LNCaP clone FGC (cell line): ENCODE measurements around the gene WDR12.
"Not testable (repeated sequence)": the region's sequence is repeated elsewhere in the genome, so short reads cannot be mapped to it uniquely, and the experiment has no call there.

Experiments used
- DNase-seq: peaks from one replicate; pipeline ENCODE4 v3.0.0-alpha.2; 2011; ENCODE audit warnings: low read depth
- H3K4me3 ChIP-seq: 2 replicates; pipeline ENCODE4 v1.5.1; 2011; ENCODE audit warnings: mild to moderate bottlenecking, low read depth, low read length, control low read depth
- TF ChIP-seq, protein P1 (sequence below): IDR thresholded peaks from 2 replicates; pipeline ENCODE4 v1.5.1; 2012; ENCODE audit warnings: mild to moderate bottlenecking; ENCODE audit not compliant: control insufficient read depth, insufficient read depth; ENCODE audit errors: extremely low read depth

WDR12 gene

DNA sequence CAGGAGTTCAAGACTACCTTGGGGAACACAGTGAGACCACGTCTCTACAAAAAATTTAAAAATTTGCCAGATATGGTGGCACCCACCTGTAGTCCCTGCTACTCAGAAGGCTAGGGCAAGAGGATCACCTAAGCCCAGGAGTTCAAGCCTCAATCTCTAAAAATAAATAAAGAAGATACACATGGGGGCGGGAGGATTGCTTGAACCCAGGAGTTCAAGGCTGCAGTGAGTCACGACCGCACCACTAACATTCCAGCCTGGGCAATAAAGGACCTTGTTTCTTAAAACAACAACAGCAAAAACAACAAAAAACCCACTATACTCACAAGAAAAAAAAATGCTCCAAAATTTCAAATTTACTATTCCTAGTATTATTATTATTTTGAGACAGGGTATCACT is 29.9 kb downstream of the WDR12 start:
- no peak overlapping the region for H3K4me3 ChIP-seq
- no peak for DNase-seq
- TF ChIP-seq, protein P1, sequence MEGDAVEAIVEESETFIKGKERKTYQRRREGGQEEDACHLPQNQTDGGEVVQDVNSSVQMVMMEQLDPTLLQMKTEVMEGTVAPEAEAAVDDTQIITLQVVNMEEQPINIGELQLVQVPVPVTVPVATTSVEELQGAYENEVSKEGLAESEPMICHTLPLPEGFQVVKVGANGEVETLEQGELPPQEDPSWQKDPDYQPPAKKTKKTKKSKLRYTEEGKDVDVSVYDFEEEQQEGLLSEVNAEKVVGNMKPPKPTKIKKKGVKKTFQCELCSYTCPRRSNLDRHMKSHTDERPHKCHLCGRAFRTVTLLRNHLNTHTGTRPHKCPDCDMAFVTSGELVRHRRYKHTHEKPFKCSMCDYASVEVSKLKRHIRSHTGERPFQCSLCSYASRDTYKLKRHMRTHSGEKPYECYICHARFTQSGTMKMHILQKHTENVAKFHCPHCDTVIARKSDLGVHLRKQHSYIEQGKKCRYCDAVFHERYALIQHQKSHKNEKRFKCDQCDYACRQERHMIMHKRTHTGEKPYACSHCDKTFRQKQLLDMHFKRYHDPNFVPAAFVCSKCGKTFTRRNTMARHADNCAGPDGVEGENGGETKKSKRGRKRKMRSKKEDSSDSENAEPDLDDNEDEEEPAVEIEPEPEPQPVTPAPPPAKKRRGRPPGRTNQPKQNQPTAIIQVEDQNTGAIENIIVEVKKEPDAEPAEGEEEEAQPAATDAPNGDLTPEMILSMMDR: no peak

DNA sequence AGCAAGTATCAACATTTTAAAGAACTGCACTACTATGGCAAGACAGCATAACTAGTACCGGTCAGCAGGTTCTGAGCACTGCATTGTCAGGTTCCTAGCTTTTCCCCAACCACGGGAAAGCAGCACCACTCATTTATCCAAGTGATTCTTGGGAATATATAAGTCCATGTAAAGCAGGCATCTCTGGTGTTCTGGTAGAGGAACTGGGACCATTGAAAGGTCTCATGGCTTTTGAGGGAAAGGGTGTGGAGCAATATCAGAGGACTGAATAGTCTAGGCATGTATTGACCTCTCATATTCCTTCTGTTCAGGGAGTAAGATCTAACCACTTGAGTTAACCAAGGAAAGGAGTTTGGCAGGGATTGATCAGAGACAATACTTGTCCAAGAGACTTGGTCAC is 33.8 kb downstream of the WDR12 start:
- no peak for DNase-seq
- TF ChIP-seq, protein P1: no peak
- H3K4me3 ChIP-seq: no peak overlapping the region

DNA sequence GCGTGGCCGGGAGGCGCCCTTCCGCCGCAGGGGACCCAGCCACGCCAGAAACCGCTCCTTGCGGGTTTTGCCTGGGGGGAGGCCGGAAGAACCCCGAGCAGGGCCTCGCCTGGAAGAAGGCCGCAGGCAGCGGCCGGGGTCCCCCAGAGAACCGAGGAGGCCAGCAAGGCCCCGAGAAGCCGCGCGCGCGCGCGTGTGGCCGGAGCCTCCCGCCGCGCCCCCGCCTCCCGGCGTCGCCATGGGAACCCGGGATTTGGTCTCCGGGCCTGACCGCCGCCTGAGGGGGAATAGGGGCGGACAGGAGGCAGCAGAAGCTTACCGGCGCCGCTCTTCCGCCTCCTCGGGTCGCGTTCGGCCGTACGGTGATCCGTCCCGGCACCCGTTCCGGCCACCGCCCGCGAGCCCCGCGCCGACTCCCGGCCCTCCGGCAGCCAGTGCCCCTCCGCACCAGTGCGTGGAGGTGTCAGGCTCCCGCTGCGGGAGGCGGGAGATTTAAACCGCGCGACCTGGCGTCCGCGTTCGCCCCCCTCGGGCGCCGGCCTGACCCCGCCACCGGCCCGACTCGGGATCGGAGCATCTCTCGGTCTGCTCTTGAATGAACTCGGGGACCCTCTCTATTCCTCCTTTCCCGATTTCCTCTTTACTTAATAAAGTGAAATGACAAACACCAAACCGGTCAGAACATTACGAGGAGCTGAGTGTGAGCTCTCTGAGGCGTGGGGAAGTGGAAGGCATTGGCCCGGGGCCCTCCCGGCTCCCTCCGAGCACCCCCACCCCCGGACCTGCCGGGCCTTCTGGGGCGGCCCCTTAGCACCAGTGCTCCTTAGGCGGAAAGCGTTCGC is 40.0 kb downstream of the WDR12 start, which contains the start of gene ICA1L:
TSS of gene ICA1L (minus strand) at position 467 of the 842 bp plus-strand sequence. CDS start 42,757 bp downstream, outside the sequence.
- TF ChIP-seq, protein P1: 0 out of 2 replicates have a peak, but pooled peaks have one; percentile 19
- H3K4me3 ChIP-seq: peak within 1 kb of the TSS; percentile 74
- DNase-seq: no peak

DNA sequence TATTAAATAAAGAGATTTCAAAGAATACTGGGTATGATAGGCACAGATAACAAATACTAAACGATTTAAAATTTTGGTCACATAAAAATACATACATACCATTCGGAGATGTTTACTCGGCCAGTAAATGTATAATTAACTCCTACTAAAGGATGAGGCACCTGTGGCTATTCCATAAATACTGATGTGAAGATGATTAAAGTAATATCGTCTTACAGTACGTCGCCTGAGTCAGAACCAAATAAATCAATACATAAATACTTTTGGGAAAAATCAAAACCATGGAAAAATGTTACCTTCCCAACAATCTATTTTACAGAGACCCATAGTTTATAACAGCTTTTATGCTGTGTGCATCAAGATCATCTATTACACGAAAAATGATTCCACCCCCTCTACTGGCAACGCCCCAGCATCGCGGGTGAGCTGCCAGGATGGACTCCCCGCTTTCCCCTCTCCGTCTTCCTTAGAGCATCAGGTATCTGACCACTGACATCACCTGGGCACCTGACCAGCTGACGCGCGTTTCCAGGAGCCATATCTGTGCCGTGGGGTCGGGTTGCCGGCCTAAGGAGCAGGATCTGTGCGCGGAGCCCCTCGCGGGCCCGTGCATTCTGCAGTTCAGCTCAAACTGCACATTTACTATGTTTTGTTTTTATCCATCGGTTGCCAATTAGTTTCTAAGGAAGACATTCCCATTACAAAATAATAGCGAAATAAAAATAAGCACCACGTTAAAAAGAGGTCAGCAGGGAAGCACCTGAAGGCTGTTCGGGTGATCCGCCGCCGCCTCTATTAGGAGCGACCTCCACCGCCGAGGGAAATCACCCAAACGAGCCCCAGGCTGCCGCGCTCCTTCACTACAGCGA is 40.8 kb downstream of the WDR12 start:
- TF ChIP-seq, protein P1: peak; percentile 31
- peak overlapping the region; percentile 74 for H3K4me3 ChIP-seq
- DNase-seq: peak; percentile 43

DNA sequence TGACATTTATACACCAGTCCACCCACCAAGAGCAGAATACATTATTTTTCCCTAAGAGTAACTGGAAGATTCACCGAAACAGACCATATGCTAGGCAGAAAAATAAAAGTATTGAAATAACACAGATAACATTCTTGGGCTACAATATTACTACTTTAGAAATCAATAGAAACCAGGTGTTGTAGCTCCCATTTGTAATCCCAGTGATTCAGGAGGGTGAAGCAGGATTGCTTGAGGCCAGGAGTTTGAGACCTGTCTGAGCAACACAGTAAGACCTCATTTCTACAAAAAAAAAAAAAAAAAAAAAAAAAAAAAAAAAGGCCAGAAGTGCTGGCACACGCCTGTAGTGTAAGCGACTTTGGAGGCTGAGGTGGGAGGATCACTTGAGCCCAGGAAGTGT is 49.5 kb downstream of the WDR12 start:
- TF ChIP-seq, protein P1: no peak
- H3K4me3 ChIP-seq: no peak overlapping the region
- no peak for DNase-seq

DNA sequence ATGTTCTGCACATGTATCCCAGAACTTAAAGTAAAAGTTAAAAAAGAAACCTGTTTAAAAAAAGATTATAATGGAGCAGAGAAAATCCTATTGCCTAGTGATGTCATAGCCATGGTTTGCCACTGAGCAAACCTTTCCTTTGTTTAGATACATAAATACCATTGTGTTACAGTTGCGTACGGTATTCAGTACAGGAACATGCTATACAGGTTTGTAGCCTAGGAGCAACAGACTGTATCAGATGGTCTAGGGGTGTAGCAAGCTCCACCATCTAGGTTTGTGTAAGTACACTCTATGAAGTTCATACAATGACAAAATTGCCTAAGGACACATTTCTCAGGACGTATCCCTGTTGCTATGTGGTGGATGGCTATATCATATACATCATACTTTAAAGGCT is 52.9 kb downstream of the WDR12 start:
- no peak overlapping the region for H3K4me3 ChIP-seq
- DNase-seq: no peak
- TF ChIP-seq, protein P1: no peak

DNA sequence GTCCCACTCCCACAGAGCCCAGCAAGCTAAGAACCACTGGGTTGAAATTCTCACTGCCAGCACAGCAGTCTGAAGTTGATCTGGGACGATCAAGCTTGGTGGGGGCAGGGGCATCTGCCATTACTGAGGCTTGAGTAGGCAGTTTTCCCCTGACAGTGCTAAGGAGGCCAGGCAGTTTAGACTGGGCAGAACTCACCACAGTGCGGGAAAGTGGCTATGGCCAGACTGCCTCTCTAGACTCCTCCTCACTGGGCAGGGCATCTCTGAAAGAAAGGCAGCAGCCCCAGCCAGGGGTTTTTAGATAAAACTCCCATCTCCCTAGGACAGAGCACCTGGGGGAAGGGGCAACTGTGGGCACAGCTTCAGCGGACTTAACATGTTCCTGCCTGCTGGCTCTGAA is 62.1 kb downstream of the WDR12 start:
- not testable (repeated sequence) for H3K4me3 ChIP-seq, DNase-seq
